ENCODE data around the gene RFX3.

RFX3 gene

GRCh38 chr9:3511551-3511950, 14.2 kb downstream of the RFX3 start:
- DNase-seq, result no peak

GRCh38 chr9:3510796-3511195, 15.0 kb downstream of the RFX3 start:
- DNase-seq, result no peak

DNA sequence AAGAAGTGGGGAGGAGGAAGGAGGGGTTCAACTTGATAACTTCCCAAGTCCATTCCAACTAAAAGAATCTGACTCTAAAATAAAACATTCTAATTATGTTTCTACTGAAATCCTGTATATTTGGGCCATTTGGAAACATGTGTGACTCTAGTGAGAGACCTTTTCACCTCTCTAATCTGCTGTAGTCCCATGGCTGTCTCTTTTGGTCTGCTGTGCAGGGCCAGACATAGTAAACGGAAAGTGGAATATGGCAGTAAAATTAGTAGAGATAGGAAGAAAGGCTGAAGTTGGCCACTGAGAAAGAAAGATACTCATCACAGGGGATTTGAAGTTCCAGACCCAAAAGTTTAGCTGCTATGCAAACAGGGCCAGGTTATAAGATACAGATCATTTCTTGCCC, 15.9 kb downstream of the RFX3 start:
- no peak for DNase-seq

DNA sequence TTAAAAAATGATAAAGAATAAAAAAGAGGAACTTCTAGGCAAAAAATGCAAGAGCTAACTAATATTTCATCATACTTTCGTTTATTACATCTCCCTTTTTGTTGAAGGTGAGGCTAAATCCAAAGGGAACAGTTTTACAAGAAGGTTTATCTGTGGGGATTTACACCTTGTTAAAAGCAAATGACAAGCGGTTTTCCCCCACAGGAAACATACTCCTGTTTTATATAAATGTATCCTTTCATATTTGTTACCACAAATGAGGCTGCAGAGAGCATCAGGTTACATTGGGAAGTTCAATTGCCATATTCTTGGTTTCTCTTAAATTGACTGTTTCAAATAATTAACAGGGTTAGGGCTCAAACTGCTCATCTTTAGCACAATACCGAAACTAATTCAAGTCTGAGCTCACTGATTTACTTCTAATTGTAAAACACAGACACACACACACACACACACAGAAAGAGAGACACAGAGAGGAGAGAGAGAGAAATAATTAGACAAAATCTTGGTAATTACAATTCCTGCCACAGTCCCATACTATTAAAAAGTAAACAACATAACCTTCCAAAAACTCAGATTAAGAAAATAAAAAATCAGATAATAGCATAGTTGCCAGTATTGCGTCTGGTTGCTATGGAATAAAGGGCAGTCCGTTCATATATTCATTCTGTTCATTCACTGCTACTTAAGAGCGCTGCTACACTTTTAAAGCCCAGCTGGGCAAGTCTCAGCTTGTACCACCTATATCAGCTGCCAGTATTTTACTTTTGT, 17.1 kb downstream of the RFX3 start:
- peak; percentile 41 for DNase-seq

DNA sequence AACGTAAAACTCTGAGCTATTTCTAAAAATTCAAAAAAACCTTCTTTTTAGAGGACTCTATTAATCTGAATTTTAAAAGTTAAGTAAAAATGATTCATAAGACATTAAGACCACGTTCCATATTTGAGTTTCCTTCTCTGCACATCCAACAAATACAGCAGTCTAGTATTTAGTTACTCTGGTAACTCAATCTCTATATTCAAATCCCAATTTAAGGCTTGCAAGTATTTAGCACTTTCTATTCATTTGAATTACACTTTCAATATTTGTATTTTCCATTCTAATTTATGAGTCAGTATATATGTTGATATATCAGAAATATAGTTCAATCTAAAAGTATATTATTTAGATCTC, 17.7 kb downstream of the RFX3 start:
- no peak for DNase-seq

GRCh38 chr9:3507395-3508077, 18.3 kb downstream of the RFX3 start:
- no peak for DNase-seq

DNA sequence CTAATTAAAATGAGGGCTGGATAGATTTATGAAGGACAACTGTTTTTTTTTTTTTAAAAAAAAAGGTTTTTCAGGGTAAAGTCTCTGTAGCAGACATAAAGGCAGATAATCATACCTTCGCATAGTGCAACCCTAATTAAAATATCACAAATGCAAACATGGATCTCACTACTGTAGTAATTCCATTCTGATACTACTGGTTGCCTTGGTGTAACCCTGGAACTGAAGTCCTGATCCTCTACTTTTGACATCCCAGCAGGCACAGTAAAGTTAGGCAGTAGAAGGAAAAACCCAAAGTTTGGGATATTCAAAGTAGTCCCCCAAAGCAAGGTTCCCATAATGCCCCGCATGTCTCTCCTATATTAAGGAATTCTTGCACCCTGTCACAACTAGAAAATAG, 19.6 kb downstream of the RFX3 start:
- DNase-seq, result no peak

- DNase-seq, result no peak
Observed at GRCh38 chr9:3502560-3503398, 23.0 kb downstream of the RFX3 start.

DNA sequence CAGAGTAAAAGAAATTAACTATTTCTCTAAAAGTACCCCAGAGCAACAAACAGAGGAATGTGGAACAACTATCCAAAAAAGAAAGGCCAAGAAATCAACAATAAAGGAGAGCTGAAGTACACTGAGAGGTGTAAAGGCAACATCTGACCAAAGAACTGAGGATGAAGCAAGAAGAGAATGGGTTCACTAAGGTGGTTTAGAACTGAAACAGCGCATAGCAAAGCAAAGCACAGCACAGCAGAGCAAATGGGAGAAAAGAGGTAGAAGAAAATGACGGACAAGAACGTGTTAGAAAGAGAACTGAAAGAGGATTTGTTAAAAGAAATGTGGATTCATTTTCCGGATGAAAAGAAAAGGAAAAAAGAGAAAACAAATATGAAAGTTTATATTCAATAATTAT, 25.8 kb downstream of the RFX3 start:
- DNase-seq, result no peak

DNA sequence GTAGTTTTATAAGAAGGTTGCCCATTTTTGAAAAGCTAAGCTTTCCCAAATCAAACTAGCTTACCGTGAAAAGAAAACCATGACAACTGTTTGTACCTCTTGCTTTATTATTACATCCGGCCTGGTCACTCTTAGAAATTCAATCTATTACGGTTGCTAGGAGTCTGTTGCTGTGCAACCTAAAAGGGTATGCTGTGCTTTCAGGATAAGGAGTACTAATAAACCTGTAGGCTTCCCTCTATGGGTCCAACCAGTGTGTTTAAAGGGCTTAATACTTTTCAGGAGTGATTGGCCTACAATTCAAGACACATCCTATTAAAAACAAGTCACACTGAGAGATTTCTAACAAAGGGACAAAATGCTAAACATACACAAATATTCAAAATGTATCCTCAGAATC, 27.1 kb downstream of the RFX3 start:
- DNase-seq, result peak; percentile 30

GRCh38 chr9:3497857-3498256, 27.9 kb downstream of the RFX3 start:
- DNase-seq, result no peak

DNA sequence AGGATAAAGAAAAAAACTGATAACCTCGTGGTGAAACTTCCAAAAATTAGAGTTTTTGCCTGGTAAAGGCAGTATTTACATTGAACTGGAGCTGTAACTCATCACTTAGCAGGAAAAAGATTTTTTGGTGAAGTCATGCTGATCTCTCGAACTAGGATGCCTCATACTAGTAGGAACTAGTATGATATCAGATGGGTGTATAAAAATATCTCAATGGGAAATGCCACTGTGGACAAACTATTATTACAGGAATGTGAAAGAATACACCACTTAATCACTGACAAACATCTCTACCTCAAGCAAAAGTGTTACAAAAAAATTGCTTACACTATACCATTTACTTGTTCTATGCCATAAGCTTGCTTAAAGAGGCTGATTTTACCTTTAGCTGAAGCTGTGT, 28.4 kb downstream of the RFX3 start:
- no peak for DNase-seq

- DNase-seq, result no peak
Observed at GRCh38 chr9:3495855-3496254, 29.9 kb downstream of the RFX3 start.

GRCh38 chr9:3492214-3492613, 33.6 kb downstream of the RFX3 start:
- no peak for DNase-seq

DNA sequence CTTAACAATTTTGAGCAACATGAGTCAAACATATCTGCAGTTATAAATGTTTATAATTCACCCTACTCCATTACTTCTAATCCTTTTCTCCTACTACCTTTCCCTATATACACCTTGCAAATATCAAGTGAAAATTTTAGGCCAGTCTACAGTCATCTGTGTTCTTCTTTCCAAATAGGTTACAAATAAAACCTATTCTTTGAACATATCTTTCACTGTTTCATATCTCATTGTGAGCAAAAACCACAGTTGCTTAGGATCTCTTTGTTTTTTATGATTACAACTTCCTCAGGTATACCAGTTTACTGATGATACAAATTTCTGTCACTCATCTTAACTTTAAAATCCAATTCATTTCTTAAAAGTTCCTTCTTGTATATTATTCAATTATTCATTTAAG, 34.4 kb downstream of the RFX3 start:
- no peak for DNase-seq

DNA sequence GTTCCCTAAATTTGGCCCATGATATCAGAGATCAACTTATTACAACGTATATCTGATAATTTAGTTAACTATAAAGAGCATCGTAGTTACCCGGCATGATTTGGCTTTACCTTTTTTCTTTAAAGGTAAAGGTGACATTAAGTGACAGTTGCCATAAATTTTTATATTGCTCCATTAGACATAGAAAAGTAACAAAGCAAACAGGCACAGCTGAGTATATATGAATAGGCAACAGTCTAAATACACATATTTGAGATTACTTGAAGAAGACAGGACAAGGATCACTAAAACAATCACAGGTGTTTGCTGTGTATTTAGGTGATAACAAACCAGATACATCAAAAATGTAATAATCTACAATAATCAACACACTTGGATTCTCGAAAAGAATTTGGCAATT, 34.8 kb downstream of the RFX3 start:
- no peak for DNase-seq

DNA sequence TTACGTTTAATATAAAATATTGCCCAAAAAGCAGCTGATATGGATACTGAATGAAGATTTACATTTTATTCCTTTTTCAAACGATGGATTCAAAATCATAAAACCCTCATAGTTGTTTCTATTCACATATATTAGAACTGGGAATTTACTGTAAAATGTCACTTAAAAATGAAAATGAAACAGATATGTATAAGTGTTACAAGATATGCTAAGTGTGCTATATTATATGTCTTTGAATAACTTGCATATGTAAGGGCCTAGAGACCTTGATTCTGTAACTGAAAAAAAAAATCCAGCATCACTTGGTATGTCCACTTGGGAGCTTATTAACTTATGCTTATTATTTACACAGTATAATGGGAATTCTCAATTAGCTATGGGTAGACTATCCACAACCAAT, 43.2 kb downstream of the RFX3 start:
- no peak for DNase-seq

DNA sequence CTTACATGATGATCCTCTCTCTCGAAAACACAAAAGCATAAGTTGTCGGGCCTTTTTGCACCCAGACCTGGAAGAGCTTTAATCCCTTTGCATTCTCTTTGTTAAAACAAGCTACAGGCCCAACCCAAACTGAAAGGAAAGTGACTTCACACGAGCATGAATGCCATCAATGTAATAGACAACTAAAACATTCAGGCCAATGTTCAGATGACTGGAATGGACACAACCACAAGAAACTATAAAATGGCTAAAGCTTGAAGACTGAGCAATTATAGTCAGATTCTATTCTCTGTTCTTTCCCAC, 45.5 kb downstream of the RFX3 start:
- DNase-seq, result no peak

DNA sequence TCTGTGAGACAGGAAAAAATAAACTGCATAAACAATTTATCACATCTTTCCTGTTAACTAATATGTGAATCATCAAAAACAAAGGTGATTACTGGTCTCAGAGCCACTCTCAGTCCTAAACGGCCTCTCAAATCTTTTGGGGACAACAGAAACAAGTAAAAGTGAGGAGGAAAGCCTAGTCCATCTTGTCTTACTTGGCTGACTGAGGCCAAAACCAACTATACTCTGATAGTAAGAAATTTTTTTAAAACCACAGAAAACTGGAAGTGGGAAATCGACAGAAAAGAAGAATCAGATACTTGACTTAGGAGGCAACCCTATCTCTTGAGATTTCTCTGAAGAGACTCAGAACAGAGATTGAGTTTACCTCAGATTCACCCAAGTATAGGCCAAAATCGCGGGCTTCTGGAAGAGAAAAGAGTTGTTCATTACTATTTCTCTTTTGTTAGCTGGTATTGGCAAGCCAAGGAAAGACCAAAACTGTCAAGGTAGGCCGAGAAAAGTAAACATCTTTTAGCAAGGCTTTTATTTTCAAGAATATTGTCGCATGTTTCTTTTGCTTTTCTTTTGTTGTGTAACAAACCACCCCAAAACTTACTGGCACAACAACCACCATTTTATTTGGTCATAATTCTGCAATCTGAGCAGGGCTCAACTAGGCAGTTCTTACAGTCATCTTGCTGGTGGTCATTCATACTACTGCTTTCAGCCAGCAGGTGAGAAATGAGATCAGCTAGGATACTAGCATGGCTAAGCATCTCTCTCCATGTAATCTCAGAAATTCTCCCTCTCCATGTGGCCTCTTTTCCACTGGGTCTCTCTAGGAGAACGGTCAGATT, 46.1 kb downstream of the RFX3 start:
- DNase-seq, result no peak

DNA sequence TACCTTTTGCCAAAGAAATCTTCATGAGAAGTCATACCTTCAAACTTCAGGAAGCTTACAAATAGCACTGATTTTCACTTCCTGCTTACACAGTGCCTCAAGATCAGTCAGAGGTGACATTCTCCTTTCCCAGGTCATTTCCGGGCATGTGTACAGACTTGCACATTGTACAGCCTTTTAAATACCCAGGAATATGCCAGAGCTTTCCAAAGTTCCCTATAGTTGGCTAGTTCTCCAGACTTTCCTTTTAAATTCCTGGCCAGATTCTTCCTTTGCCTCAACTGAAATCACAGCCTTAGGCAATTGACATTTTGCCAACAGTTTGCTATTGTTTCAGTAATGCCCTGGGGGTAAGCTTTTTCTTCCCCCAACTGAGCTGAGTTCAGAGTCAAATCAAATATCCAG, 47.2 kb downstream of the RFX3 start:
- DNase-seq, result no peak

DNA sequence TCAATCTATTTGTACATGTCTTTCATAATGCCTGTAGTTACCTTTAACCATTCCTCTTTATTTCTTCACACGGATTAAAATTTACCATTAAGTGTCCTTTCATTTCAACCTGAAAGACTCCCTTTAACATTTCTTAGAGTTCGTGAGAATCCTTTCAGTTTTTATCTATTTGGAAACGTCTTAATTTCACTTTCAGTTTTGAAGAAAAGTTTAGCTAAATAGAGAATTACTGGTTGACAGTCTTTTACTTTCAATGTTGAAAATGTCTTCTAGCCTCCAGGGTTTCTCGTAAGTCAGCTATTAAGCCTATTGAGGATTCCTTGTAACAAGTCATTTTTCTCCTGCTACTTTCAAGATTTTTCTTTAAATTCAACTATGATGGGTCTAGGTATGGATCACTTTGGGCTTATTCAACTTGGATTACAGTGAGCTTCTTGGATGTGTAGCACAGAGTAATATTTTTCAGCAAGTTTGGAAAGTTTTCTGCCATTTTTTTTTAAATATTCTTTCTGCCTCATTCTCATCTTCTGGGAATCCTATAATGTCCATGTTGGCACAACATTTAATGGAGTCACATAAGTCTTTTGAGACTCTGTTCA, 48.5 kb downstream of the RFX3 start:
- no peak for DNase-seq

DNA sequence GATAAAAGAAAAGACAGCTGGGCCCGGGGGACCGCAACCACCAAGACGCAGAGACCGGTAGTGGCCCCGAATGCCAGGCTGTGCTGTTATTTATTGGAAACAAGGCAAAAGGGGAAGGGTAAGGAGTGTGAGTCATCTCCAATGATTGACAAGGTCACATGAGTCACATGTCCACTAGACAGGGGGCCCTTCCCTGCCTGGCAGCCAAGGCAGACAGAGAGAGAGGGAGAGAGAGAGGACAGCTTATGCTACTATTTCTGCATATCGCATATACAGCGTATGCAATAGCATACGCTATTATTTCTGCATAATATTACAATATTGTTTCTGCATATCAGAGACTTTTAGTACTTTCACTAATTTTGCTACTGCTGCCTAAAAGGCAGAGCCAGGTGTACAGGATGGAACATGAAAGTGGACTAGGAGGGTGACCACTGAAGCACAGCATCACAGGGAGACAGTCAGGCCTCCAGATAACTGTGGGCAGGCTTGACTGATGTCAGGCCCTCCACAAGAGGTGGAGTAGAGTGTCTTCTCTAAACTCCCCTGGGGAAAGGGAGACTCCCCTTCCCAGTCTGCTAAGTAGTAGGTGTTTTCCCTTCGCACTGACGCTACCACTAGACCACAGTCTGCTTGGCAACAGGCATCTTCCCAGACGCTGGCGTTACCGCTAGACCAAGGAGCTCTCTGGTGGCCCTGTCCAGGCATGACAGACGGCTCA, 50.3 kb downstream of the RFX3 start:
- DNase-seq, result no peak

All from NCI-H1417 treated with DMSO at 0.1 percent for 48 hours (cell line).